ENCODE measurements around the gene PLA2G3. TPM values are rescaled to one million over a fixed set of nuclear protein-coding genes. Genes with fewer than 3 reads are reported as not detected.

Gene PLA2G3
- total RNA-seq, 1 experiment from 2014 or later: 8.2 TPM

DNA sequence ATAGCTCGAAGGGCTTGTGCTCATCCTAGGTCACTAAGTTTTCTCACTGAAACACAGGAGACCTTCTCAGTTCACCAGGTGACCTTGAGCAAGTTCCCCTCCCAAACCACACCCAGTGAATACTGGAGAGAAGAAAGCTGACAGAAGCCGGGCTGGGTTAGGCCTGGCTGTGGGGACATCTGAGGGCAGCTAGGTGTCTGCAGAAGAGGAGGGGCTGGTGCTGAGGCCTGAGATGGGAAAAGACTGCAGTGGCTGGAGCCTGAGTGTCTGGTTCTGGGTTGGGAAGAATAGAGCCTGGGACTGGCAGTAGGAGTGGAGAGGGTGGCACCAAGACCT, 18.1 kb downstream of the PLA2G3 start:
- Mint-ChIP-seq H3K4me3 (peak overlapping the region in 1 of 2 experiments; percentile 28; a peak in 2 of 5 replicates), H3K9me3 (no peaks in the 10 kb centered on the region), H3K4me1 (peaks cover 22 to 35% of the 10 kb centered on the region in 2 experiments), H3K36me3 (ENCODE audit: insufficient read depth in 1 of 3, low read depth in 3 of 3) (no peaks in the 10 kb centered on the region), H3K27me3 (ENCODE audit: low read depth) (peaks cover 12% of the 10 kb centered on the region), H3K27ac (peak overlapping the region in 1 of 3 experiments; percentile 26; a peak in 2 of 7 replicates)
- Histone ChIP-seq H2AK5ac (ENCODE audit: insufficient read length, low read length) (no peak overlapping the region), H2BK5ac (ENCODE audit: insufficient read length, low read length) (no peak overlapping the region), H3K4me2 (ENCODE audit: insufficient read depth, insufficient read length, low read length) (no peak overlapping the region), H3K18ac (ENCODE audit: insufficient read length, low read depth, low read length) (no peak overlapping the region), H3T11ph (ENCODE audit: low read length) (no peak overlapping the region), H3K4ac (ENCODE audit: low read depth, low read length) (no peak overlapping the region), H3K23me2 (ENCODE audit: insufficient read length, low read depth, low read length, poor library complexity, severe bottlenecking) (no peaks in the 10 kb centered on the region), H2BK20ac (ENCODE audit: low read depth, low read length, poor library complexity, severe bottlenecking) (no peak overlapping the region), H3K4me1 (ENCODE audit: insufficient read depth, low read length) (peaks cover 5% of the 10 kb centered on the region), H2BK12ac (ENCODE audit: insufficient read length, low read depth, low read length) (no peak overlapping the region), H3K79me1 (ENCODE audit: insufficient read depth, low read depth, low read length, poor library complexity, severe bottlenecking) (no peaks in the 10 kb centered on the region), H4K8ac (replicated peaks; ENCODE audit: insufficient read length, low read depth, low read length) (no peak overlapping the region), H3K56ac (ENCODE audit: insufficient read length, low read depth, low read length) (no peak overlapping the region), H4K91ac (ENCODE audit: insufficient read length, low read depth, low read length) (no peak overlapping the region), H3K27ac (ENCODE audit: insufficient read length, low read depth, low read length) (no peak overlapping the region), H4K20me1 (ENCODE audit: control insufficient read depth, insufficient read depth, insufficient read length) (no peaks in the 10 kb centered on the region), H3K79me2 (ENCODE audit: insufficient read depth, low read length) (no peaks in the 10 kb centered on the region), H3K9me3 (ENCODE audit: control insufficient read depth, low read depth, low read length) (no peaks in the 10 kb centered on the region), H2BK120ac (ENCODE audit: low read depth, low read length, poor library complexity, severe bottlenecking) (no peak overlapping the region), H2BK15ac (ENCODE audit: low read depth, low read length) (no peak overlapping the region), H3K14ac (ENCODE audit: insufficient read depth, low read length) (no peak overlapping the region), H4K5ac (ENCODE audit: insufficient read length, low read depth, low read length) (no peak overlapping the region), H2AFZ (ENCODE audit: low read length) (no peak overlapping the region), H3K27me3 (ENCODE audit: insufficient read depth, low read length) (no peaks in the 10 kb centered on the region), H3K23ac (ENCODE audit: insufficient read length, low read depth, low read length) (no peak overlapping the region), H3K9ac (ENCODE audit: extremely low read depth, insufficient read length, low read length) (no peak overlapping the region)
- WGBS (ENCODE audit: extremely low coverage, insufficient read length, low lambda C conversion rate): no CpG with 5 or more reads among the region's 2 CpGs
- no peak for DNase-seq
- TF ChIP-seq, protein P1, sequence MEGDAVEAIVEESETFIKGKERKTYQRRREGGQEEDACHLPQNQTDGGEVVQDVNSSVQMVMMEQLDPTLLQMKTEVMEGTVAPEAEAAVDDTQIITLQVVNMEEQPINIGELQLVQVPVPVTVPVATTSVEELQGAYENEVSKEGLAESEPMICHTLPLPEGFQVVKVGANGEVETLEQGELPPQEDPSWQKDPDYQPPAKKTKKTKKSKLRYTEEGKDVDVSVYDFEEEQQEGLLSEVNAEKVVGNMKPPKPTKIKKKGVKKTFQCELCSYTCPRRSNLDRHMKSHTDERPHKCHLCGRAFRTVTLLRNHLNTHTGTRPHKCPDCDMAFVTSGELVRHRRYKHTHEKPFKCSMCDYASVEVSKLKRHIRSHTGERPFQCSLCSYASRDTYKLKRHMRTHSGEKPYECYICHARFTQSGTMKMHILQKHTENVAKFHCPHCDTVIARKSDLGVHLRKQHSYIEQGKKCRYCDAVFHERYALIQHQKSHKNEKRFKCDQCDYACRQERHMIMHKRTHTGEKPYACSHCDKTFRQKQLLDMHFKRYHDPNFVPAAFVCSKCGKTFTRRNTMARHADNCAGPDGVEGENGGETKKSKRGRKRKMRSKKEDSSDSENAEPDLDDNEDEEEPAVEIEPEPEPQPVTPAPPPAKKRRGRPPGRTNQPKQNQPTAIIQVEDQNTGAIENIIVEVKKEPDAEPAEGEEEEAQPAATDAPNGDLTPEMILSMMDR (conservative IDR thresholded peaks at IDR 0.05): no peak
